DND-41 (cell line): ENCODE measurements around the gene FTO.

ENCODE experiments used
- ATAC-seq: fragments of 200-7000 bp; cut with Tn5 transposase; 3 replicates; pipeline ENCODE4 v1.9.1; 2021; ENCODE audit warnings: low read depth; ENCODE audit not compliant: insufficient read depth
- DNase-seq: peaks from one replicate; pipeline ENCODE4 v3.0.0-alpha.2; 2020
- H2AFZ ChIP-seq: 2 replicates; pipeline ENCODE4 v1.6.0; 2012; ENCODE audit warnings: low read depth, low read length
- H3K27ac ChIP-seq: 2 replicates; pipeline ENCODE4 v1.5.1; 2012; ENCODE audit warnings: low read length, inconsistent platforms
- H3K27me3 ChIP-seq: fragments of 200-600 bp; sonication (generic); 2 replicates; pipeline ENCODE4 v1.6.0; 2012; ENCODE audit warnings: low read length, mild to moderate bottlenecking, inconsistent platforms; ENCODE audit not compliant: insufficient read depth, poor library complexity
- H3K36me3 ChIP-seq: 2 replicates; pipeline ENCODE4 v1.5.1; 2012; ENCODE audit warnings: low read length, inconsistent platforms; ENCODE audit not compliant: insufficient read depth
- H3K4me1 ChIP-seq: 2 replicates; pipeline ENCODE4 v1.5.1; 2012; ENCODE audit warnings: mild to moderate bottlenecking, low read length; ENCODE audit not compliant: insufficient read depth
- H3K4me2 ChIP-seq: 2 replicates; pipeline ENCODE4 v1.6.0; 2012; ENCODE audit warnings: mild to moderate bottlenecking, moderate library complexity, low read length, inconsistent platforms; ENCODE audit not compliant: insufficient read depth
- H3K4me3 ChIP-seq, 2 experiments: fragments of 200-600 bp in 1 of 2; shearing (Covaris generic) in 1 of 2; 2 replicates each; pipeline ENCODE4 v1.5.1; 2012 to 2016; ENCODE audit warnings: inconsistent platforms in 2 of 2, low read length in 2 of 2, mild to moderate bottlenecking in 2 of 2, low read depth in 1 of 2, moderate library complexity in 1 of 2
- H3K79me2 ChIP-seq: 2 replicates; pipeline ENCODE4 v1.6.0; 2012; ENCODE audit warnings: low read length, inconsistent platforms; ENCODE audit not compliant: insufficient read depth
- H3K9ac ChIP-seq: 2 replicates; pipeline ENCODE4 v1.6.0; 2012; ENCODE audit warnings: low read depth, mild to moderate bottlenecking, inconsistent platforms, low read length, moderate library complexity
- H3K9me3 ChIP-seq: 2 replicates; pipeline ENCODE4 v1.5.1; 2012; ENCODE audit warnings: low read length, moderate library complexity, mild to moderate bottlenecking, inconsistent platforms; ENCODE audit not compliant: insufficient read depth, severe bottlenecking
- H4K20me1 ChIP-seq: 2 replicates; pipeline ENCODE4 v1.6.0; 2012; ENCODE audit warnings: low read length; ENCODE audit not compliant: insufficient read depth
- CTCF ChIP-seq: IDR thresholded peaks from 2 replicates; pipeline ENCODE4 v1.5.1; 2012; ENCODE audit warnings: borderline replicate concordance, low read length, moderate library complexity, mild to moderate bottlenecking; ENCODE audit not compliant: poor library complexity, severe bottlenecking; ENCODE audit errors: extremely low read depth
- EZH2 ChIP-seq: IDR thresholded peaks from 3 replicates; pipeline ENCODE4 v1.6.1; 2012; ENCODE audit warnings: borderline replicate concordance, low read depth, mild to moderate bottlenecking, moderate library complexity, low read length, inconsistent platforms; ENCODE audit not compliant: severe bottlenecking

The FTO gene

GRCh38 chr16:53988136-53988535 lies 284.2 kb downstream of the FTO start:
- H3K4me2 ChIP-seq: no peak overlapping the region
- no peak overlapping the region for H3K4me3 ChIP-seq
- ATAC-seq (no peak), DNase-seq (no peak)
- H2AFZ ChIP-seq: no peak overlapping the region
- H4K20me1 ChIP-seq: no peaks in the 10 kb centered on the region
- no peaks in the 10 kb centered on the region for H3K79me2 ChIP-seq
- no peak overlapping the region for H3K9ac ChIP-seq
- H3K36me3 ChIP-seq: no peaks in the 10 kb centered on the region
- H3K27ac ChIP-seq: no peak overlapping the region
- TF ChIP-seq CTCF: no peak
- TF ChIP-seq EZH2: no peak
- H3K27me3 ChIP-seq: no peaks in the 10 kb centered on the region
- H3K4me1 ChIP-seq: peaks cover 52% of the 10 kb centered on the region
- no peaks in the 10 kb centered on the region for H3K9me3 ChIP-seq

DNA sequence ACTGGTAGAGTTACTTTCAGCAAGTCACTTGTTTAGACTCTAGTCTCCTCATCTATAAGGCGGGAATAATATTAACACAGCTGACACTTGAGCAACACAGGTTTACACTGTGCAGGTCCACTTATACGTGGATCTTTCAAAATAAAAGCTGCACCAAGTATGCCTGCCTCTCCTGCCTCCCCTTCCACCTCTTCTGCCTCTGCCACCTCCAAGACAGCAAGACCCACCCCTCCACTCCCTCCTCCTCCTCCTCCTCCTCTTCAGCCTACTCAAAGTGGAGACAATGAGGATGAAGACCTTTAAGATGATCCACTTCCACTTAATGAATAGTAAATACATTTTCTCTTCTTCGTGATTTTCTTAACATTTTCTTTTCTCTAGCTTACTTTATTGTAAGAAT lies 285.6 kb downstream of the FTO start:
- Histone ChIP-seq H3K36me3 (no peaks in the 10 kb centered on the region), H3K27ac (peak overlapping the region; percentile 88), H2AFZ (no peak overlapping the region), H3K79me2 (peaks cover 3% of the 10 kb centered on the region), H3K4me1 (peaks cover 67% of the 10 kb centered on the region), H3K27me3 (no peaks in the 10 kb centered on the region), H3K9me3 (no peaks in the 10 kb centered on the region), H4K20me1 (no peaks in the 10 kb centered on the region), H3K4me2 (no peak overlapping the region), H3K9ac (no peak overlapping the region), H3K4me3 (no peak overlapping the region)
- TF ChIP-seq EZH2 (no peak), CTCF (no peak)
- DNase-seq (no peak), ATAC-seq (no peak)

- no peak for TF ChIP-seq CTCF
- TF ChIP-seq EZH2: no peak
- Histone ChIP-seq H3K9me3 (no peaks in the 10 kb centered on the region), H3K27ac (peak overlapping the region; percentile 88), H3K4me1 (peaks cover 70% of the 10 kb centered on the region), H3K79me2 (peaks cover 8% of the 10 kb centered on the region), H3K9ac (peak overlapping the region; percentile 63), H3K36me3 (no peaks in the 10 kb centered on the region; the same call in 1 of the 2 replicates), H4K20me1 (no peaks in the 10 kb centered on the region), H2AFZ (peak overlapping the region; percentile 66), H3K4me3 (peak overlapping the region in 1 of 2 experiments; percentile 37; a peak in 2 of 4 replicates), H3K27me3 (no peaks in the 10 kb centered on the region), H3K4me2 (peak overlapping the region; percentile 62)
- DNase-seq: peak; percentile 88
- peak; percentile 93 for ATAC-seq
Measured at GRCh38 chr16:53991754-53992378, 287.9 kb downstream of the FTO start.
